SH-SY5Y (cell line): ENCODE data around the gene OSTN.

ENCODE experiments used
- GATA2 ChIP-seq: IDR thresholded peaks from 2 replicates; pipeline ENCODE4 v1.6.1; 2011; ENCODE audit warnings: mild to moderate bottlenecking, low read depth, low read length
- GATA3 ChIP-seq: IDR thresholded peaks from 2 replicates; pipeline ENCODE4 v1.6.1; 2011; ENCODE audit warnings: low read depth, mild to moderate bottlenecking, low read length, moderate library complexity

DNA sequence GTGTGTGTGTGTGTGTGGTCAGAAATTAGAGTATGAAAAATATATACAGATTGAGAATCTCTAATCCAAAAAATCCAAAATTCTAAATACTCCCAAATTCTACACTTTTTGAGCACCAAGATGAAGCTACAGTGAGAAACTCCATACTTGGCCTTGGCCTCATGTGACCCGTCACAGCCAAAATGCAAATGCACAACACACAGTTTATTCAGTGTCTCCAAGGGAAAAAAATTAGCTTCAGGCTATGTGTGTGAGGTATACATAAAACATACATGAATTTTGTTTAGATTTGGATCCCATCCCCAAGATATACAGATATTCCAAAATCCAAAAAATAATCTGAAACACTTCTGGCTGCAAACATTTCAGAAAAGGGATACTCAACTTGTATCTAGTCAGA lies 33.2 kb upstream of the OSTN start:
- TF ChIP-seq GATA2 (no peak), GATA3 (no peak)
